Testis (tissue), 2 donors: ENCODE results near the gene HDC.

ENCODE experiments used
- CTCF ChIP-seq, 3 experiments: fragments of 450-650 bp in 2 of 3; fragments of 200-600 bp in 1 of 3; sonication (generic) in 1 of 3; IDR thresholded peaks; one replicate each; pipeline ENCODE4 v1.5.1; 2016 to 2019; ENCODE audit warnings: antibody characterized with exemption in 3 of 3, mild to moderate bottlenecking in 2 of 3, moderate library complexity in 1 of 3
- POLR2A ChIP-seq: fragments of 450-650 bp; IDR thresholded peaks from one replicate; pipeline ENCODE4 v1.6.1; 2017; ENCODE audit warnings: antibody characterized with exemption, mild to moderate bottlenecking, moderate library complexity

- TF ChIP-seq POLR2A (no peak), CTCF (IDR thresholded peaks at IDR 0.05) (no peak)
Measured at GRCh38 chr15:50261981-50262380, 3.5 kb downstream of the HDC start.
